Osteoblast (primary cell): Measurements from ENCODE around the gene PIGL. TPM values are rescaled to one million over a fixed set of nuclear protein-coding genes. Genes with fewer than 3 reads are reported as not detected.

ENCODE experiments used
- DNase-seq: peaks from one replicate; pipeline ENCODE4 v3.0.0; 2011; ENCODE audit warnings: low spot score, mixed read lengths; ENCODE audit not compliant: insufficient read length; ENCODE audit errors: missing footprints
- H2AFZ ChIP-seq: 2 replicates; pipeline ENCODE4 v1.6.0; 2011; ENCODE audit warnings: mild to moderate bottlenecking, low read length
- H3K27ac ChIP-seq: 2 replicates; pipeline ENCODE4 v1.5.1; 2011; ENCODE audit warnings: mild to moderate bottlenecking, low read depth, low read length, moderate library complexity
- H3K27me3 ChIP-seq: 2 replicates; pipeline ENCODE4 v1.6.0; 2012; ENCODE audit warnings: mild to moderate bottlenecking, control low read depth, inconsistent platforms, low read length, moderate library complexity; ENCODE audit not compliant: insufficient read depth
- H3K36me3 ChIP-seq: 2 replicates; pipeline ENCODE4 v1.5.1; 2011; ENCODE audit warnings: mild to moderate bottlenecking, low read length, control low read depth, moderate library complexity; ENCODE audit not compliant: insufficient read depth
- H3K4me1 ChIP-seq: 2 replicates; pipeline ENCODE4 v1.5.1; 2011; ENCODE audit warnings: mild to moderate bottlenecking, low read length, control low read depth, moderate library complexity; ENCODE audit not compliant: insufficient read depth
- H3K4me2 ChIP-seq: 2 replicates; pipeline ENCODE4 v1.6.0; 2011; ENCODE audit warnings: mild to moderate bottlenecking, low read length; ENCODE audit not compliant: insufficient read depth
- H3K4me3 ChIP-seq: fragments of 200-600 bp; sonication (generic); 3 replicates; pipeline ENCODE4 v1.5.1; 2012; ENCODE audit warnings: mild to moderate bottlenecking, low read length, inconsistent platforms; ENCODE audit not compliant: insufficient read depth
- H3K79me2 ChIP-seq: 2 replicates; pipeline ENCODE4 v1.6.0; 2012; ENCODE audit warnings: mild to moderate bottlenecking, low read length, control low read depth, inconsistent platforms; ENCODE audit not compliant: insufficient read depth
- H3K9me3 ChIP-seq: 2 replicates; pipeline ENCODE4 v1.5.1; 2011; ENCODE audit warnings: low read depth, low read length, control low read depth
- H4K20me1 ChIP-seq: 2 replicates; pipeline ENCODE4 v1.6.0; 2012; ENCODE audit warnings: mild to moderate bottlenecking, low read length, control low read depth; ENCODE audit not compliant: insufficient read depth
- CTCF ChIP-seq: IDR thresholded peaks from 2 replicates; pipeline ENCODE4 v1.5.1; 2011; ENCODE audit warnings: mild to moderate bottlenecking, low read depth, low read length, moderate library complexity; ENCODE audit errors: extremely low read depth
- total RNA-seq: library from RNA; depleted of rRNA; stranded (reverse); fragments of >200 nt; gene quantifications from 2 replicates; pipeline ENCODE4 v1.2.3, GENCODE V29; 2012

Gene PIGL
- total RNA-seq, 1 donor: 23.5 TPM

GRCh38 chr17:16275024-16275423, 58.0 kb downstream of the PIGL start:
- Histone ChIP-seq H3K27ac (no peak overlapping the region), H3K36me3 (no peaks in the 10 kb centered on the region), H4K20me1 (no peaks in the 10 kb centered on the region), H3K4me2 (no peak overlapping the region), H3K9me3 (no peaks in the 10 kb centered on the region), H2AFZ (no peak overlapping the region), H3K27me3 (no peaks in the 10 kb centered on the region), H3K4me3 (no peak overlapping the region), H3K79me2 (no peaks in the 10 kb centered on the region), H3K4me1 (peaks cover 15% of the 10 kb centered on the region)
- no peak for DNase-seq
- no peak for TF ChIP-seq CTCF

DNA sequence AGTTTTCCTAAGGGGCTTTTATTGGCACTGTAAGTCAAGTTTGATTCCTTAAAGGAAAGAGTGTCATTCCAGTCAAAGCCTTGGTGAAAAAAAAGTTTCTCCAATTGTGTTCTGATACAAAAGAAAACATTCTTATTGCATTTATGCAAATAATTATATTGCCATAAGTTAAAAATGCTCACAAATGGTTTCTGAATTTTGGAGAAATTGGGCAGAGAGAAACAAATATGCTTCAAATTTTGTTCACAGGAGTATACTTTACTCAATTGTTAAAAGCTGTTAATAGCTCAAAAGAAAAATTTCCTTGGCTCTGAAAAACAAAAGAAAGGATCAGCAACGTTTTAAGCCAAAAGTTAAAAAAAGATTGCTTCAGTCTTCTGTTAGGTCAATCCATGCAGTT, 60.2 kb downstream of the PIGL start:
- TF ChIP-seq CTCF: no peak
- no peak overlapping the region for H3K4me3 ChIP-seq
- H4K20me1 ChIP-seq: no peaks in the 10 kb centered on the region
- no peaks in the 10 kb centered on the region for H3K36me3 ChIP-seq
- H3K4me1 ChIP-seq: peaks cover 34% of the 10 kb centered on the region
- H3K27ac ChIP-seq: no peak overlapping the region
- H3K4me2 ChIP-seq: no peak overlapping the region
- no peak for DNase-seq
- H3K27me3 ChIP-seq: no peaks in the 10 kb centered on the region
- H2AFZ ChIP-seq: no peak overlapping the region
- no peaks in the 10 kb centered on the region for H3K79me2 ChIP-seq
- no peaks in the 10 kb centered on the region for H3K9me3 ChIP-seq

DNA sequence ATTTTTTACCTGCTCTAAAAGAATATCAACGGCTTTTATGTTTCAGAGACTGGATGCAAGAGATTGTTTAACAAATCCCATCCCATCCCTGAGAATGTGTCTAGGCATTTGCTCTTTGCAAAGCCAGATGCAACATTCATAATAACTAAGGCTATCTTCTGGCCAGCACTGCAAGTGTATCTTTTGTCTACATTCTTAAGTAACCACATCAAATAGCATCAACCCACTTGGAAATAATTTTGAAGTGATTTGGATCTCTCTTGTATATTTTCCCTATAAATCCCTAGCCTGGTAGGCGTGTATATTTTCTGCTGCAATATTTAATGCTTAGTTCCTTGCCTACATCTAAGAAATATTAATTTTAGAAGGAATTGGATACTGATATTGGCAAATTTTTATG, 64.3 kb downstream of the PIGL start:
- Histone ChIP-seq H3K9me3 (no peaks in the 10 kb centered on the region), H3K27me3 (no peaks in the 10 kb centered on the region), H4K20me1 (no peaks in the 10 kb centered on the region), H3K4me2 (peak overlapping the region; percentile 33), H3K79me2 (no peaks in the 10 kb centered on the region), H3K27ac (peak overlapping the region; percentile 47), H3K4me1 (peaks cover 52% of the 10 kb centered on the region), H3K36me3 (no peaks in the 10 kb centered on the region), H3K4me3 (no peak overlapping the region), H2AFZ (no peak overlapping the region)
- DNase-seq: no peak
- TF ChIP-seq CTCF: no peak

- Histone ChIP-seq H3K4me3 (no peak overlapping the region), H3K4me2 (peak overlapping the region; percentile 33), H3K9me3 (no peaks in the 10 kb centered on the region), H2AFZ (no peak overlapping the region), H3K4me1 (peaks cover 64% of the 10 kb centered on the region), H3K27me3 (no peaks in the 10 kb centered on the region), H4K20me1 (no peaks in the 10 kb centered on the region), H3K36me3 (no peaks in the 10 kb centered on the region), H3K79me2 (no peaks in the 10 kb centered on the region), H3K27ac (peak overlapping the region; percentile 47)
- no peak for TF ChIP-seq CTCF
- peak; percentile 64 for DNase-seq
Observed at GRCh38 chr17:16282522-16282921, 65.5 kb downstream of the PIGL start.
